Gastroesophageal sphincter (tissue), 4 donors: ENCODE data around the gene TNPO2. TPM values are rescaled to one million over a fixed set of nuclear protein-coding genes. Genes with fewer than 3 reads are reported as not detected.

Experiments used
- ATAC-seq: fragments of 150-250 bp; one replicate; pipeline ENCODE4 v1.9.1; 2016; ENCODE audit warnings: mild to moderate bottlenecking, moderate library complexity
- H3K27ac ChIP-seq, 4 donors: fragments of 200-600 bp; sonication (generic) in 3 of 4; 1 replicate in 3 of 4; 2 replicates in 1 of 4; pipeline ENCODE4 v1.5.1; 2016 to 2019
- H3K27me3 ChIP-seq: fragments of 200-600 bp; sonication (generic); one replicate; pipeline ENCODE4 v1.5.1; 2019
- H3K36me3 ChIP-seq, 2 donors: fragments of 200-600 bp; sonication (generic); one replicate each; pipeline ENCODE4 v1.5.1; 2019; ENCODE audit warnings: control low read depth in 1 of 2
- H3K4me1 ChIP-seq, 3 donors: fragments of 200-600 bp; sonication (generic); 1 replicate in 2 of 3; 2 replicates in 1 of 3; pipeline ENCODE4 v1.5.1; 2016 to 2019; ENCODE audit warnings: control low read depth in 2 of 3
- H3K4me3 ChIP-seq, 2 donors: fragments of 200-600 bp; sonication (generic); one replicate each; pipeline ENCODE4 v1.5.1; 2019; ENCODE audit warnings: mild to moderate bottlenecking in 1 of 2, moderate library complexity in 1 of 2
- H3K9me3 ChIP-seq, 3 donors: fragments of 200-600 bp; sonication (generic); one replicate each; pipeline ENCODE4 v1.5.1; 2017 to 2019; ENCODE audit warnings: control low read depth in 2 of 3
- CTCF ChIP-seq, 4 experiments: fragments of 200-600 bp in 2 of 4; fragments of 450-650 bp in 2 of 4; sonication (generic) in 1 of 4; IDR thresholded peaks; one replicate each; pipeline ENCODE4 v1.5.1; 2017 to 2019; ENCODE audit warnings: antibody characterized with exemption in 4 of 4, mild to moderate bottlenecking in 2 of 4, moderate library complexity in 2 of 4
- EP300 ChIP-seq: sonication (generic); formaldehyde crosslinking; IDR thresholded peaks from one replicate; pipeline ENCODE4 v1.6.1; 2017; ENCODE audit warnings: antibody characterized with exemption, mild to moderate bottlenecking
- POLR2A ChIP-seq, 2 donors: fragments of 450-650 bp; IDR thresholded peaks; one replicate each; pipeline ENCODE4 v1.6.1; 2017; ENCODE audit warnings: antibody characterized with exemption in 2 of 2, mild to moderate bottlenecking in 2 of 2, moderate library complexity in 1 of 2
- POLR2AphosphoS5 ChIP-seq: sonication (generic); formaldehyde crosslinking; IDR thresholded peaks from one replicate; pipeline ENCODE4 v1.6.1; 2017; ENCODE audit warnings: antibody characterized with exemption
- WGBS, 2 donors: methylation state at CpG; one replicate each; pipeline ENCODE4 v1.1.5; 2018; ENCODE audit warnings: low coverage in 1 of 2; 5-methylcytosine and 5-hydroxymethylcytosine counted together
- total RNA-seq, 4 donors: library from RNA; depleted of rRNA; stranded (reverse); fragments of >200 nt; gene quantifications; one replicate each; pipeline ENCODE4 v1.1.0, GENCODE V29; 2016

TNPO2 gene
- total RNA-seq, 4 donors from 2014 or later: 52.0 to 89.2 (median 76.1) TPM

- no peaks in the 10 kb centered on the region for H3K4me1 ChIP-seq
- H3K4me3 ChIP-seq: no peak overlapping the region
- TF ChIP-seq POLR2AphosphoS5: no peak
- no peak for TF ChIP-seq EP300
- TF ChIP-seq POLR2A (IDR thresholded peaks at IDR 0.05): no peak
- TF ChIP-seq CTCF (IDR thresholded peaks at IDR 0.05): no peak
- H3K27me3 ChIP-seq: no peaks in the 10 kb centered on the region
- H3K36me3 ChIP-seq: peaks cover 0 to 6% of the 10 kb centered on the region in 2 donors
- no peak overlapping the region for H3K27ac ChIP-seq
- no peak for ATAC-seq
- WGBS, 2 donors: 74% methylated on average over 11 of the region's 26 CpGs; no CpG with 5 or more reads in 1 of the 2 donors
- no peaks in the 10 kb centered on the region for H3K9me3 ChIP-seq
Measured at GRCh38 chr19:12689581-12690216, 34.0 kb downstream of the TNPO2 start.

- no peak overlapping the region for H3K27ac ChIP-seq
- no peaks in the 10 kb centered on the region for H3K27me3 ChIP-seq
- TF ChIP-seq POLR2A (IDR thresholded peaks at IDR 0.05) (no peak), EP300 (no peak)
- no peaks in the 10 kb centered on the region for H3K4me1 ChIP-seq
- WGBS, 2 donors: 100% methylated on average over 2 of the region's 12 CpGs; no CpG with 5 or more reads in 1 of the 2 donors
- peaks cover 0 to 6% of the 10 kb centered on the region in 2 donors for H3K36me3 ChIP-seq
- no peak for ATAC-seq
- H3K9me3 ChIP-seq: no peaks in the 10 kb centered on the region
- H3K4me3 ChIP-seq: no peak overlapping the region
Measured at GRCh38 chr19:12689012-12689411, 34.7 kb downstream of the TNPO2 start.

- Histone ChIP-seq H3K4me1 (no peaks in the 10 kb centered on the region), H3K4me3 (no peak within 1 kb of the TSS), H3K36me3 (peaks cover 0 to 6% of the 10 kb centered on the region in 2 donors), H3K9me3 (no peaks in the 10 kb centered on the region), H3K27me3 (no peaks in the 10 kb centered on the region), H3K27ac (no peak within 1 kb of the TSS)
- 66% methylated on average over 2 of the region's 9 CpGs; no CpG with 5 or more reads in 1 of the 2 donors for WGBS, 2 donors
- TF ChIP-seq POLR2A (IDR thresholded peaks at IDR 0.05) (no peak), CTCF (IDR thresholded peaks at IDR 0.05) (no peak), EP300 (no peak), POLR2AphosphoS5 (no peak)
- no peak for ATAC-seq
Measured at GRCh38 chr19:12687496-12688196, 36.1 kb downstream of the TNPO2 start, which contains the start of gene GNG14. Gene GNG14 (plus strand): TSS chr19:12687998. CDS start chr19:12688049, 51 bp downstream.

GRCh38 chr19:12685831-12686230, 37.9 kb downstream of the TNPO2 start:
- no peak for TF ChIP-seq EP300
- no peak for TF ChIP-seq CTCF (IDR thresholded peaks at IDR 0.05)
- TF ChIP-seq POLR2AphosphoS5: no peak
- TF ChIP-seq POLR2A (IDR thresholded peaks at IDR 0.05): no peak
- H3K36me3 ChIP-seq: peaks cover 0 to 6% of the 10 kb centered on the region in 2 donors
- no peaks in the 10 kb centered on the region for H3K9me3 ChIP-seq
- no peak overlapping the region for H3K4me3 ChIP-seq
- WGBS, 2 donors: 80% methylated on average over 3 of the region's 3 CpGs; no CpG with 5 or more reads in 1 of the 2 donors
- ATAC-seq: no peak
- H3K4me1 ChIP-seq: peaks cover 0 to 8% (median under 1%) of the 10 kb centered on the region in 3 donors
- no peak overlapping the region for H3K27ac ChIP-seq
- H3K27me3 ChIP-seq: no peaks in the 10 kb centered on the region

- WGBS, 2 donors: 0 to 1% methylated on average over 11 to 24 of the region's 68 CpGs
- no peaks in the 10 kb centered on the region for H3K9me3 ChIP-seq
- H3K27ac ChIP-seq: peak within 1 kb of the TSS; percentile 79 to 98 (median 97)
- peaks cover 0 to 40% of the 10 kb centered on the region in 2 donors for H3K36me3 ChIP-seq
- peak within 1 kb of the TSS; percentile 51 to 67 for H3K4me3 ChIP-seq
- peaks cover 0 to 29% (median 9%) of the 10 kb centered on the region in 3 donors for H3K4me1 ChIP-seq
- H3K27me3 ChIP-seq: no peaks in the 10 kb centered on the region
- ATAC-seq: peak; percentile 90
- TF ChIP-seq EP300 (no peak), CTCF (IDR thresholded peaks at IDR 0.05) (peak in 1 of 4 experiments; percentile 13), POLR2A (IDR thresholded peaks at IDR 0.05) (peak; percentile 38 to 61), POLR2AphosphoS5 (peak; percentile 82)
Measured at GRCh38 chr19:12681074-12681987, 42.4 kb downstream of the TNPO2 start, which contains the start of gene DHPS. Gene DHPS (minus strand): TSS chr19:12681880. CDS start chr19:12681766, 114 bp downstream.
